Gastrocnemius medialis (tissue), 4 donors: ENCODE results near the gene RAB43.

Experiments used
- CTCF ChIP-seq, 5 experiments: fragments of 450-650 bp in 3 of 5; fragments of 200-600 bp in 2 of 5; sonication (generic) in 2 of 5; IDR thresholded peaks in 4 of 5; conservative IDR thresholded peaks in 1 of 5; 1 replicate in 4 of 5; 2 replicates in 1 of 5; pipeline ENCODE4 v1.5.1; 2016 to 2019; ENCODE audit warnings: antibody characterized with exemption in 5 of 5, mild to moderate bottlenecking in 3 of 5, moderate library complexity in 3 of 5
- POLR2A ChIP-seq, 2 donors: fragments of 450-650 bp; IDR thresholded peaks; one replicate each; pipeline ENCODE4 v1.6.1; 2017; ENCODE audit warnings: antibody characterized with exemption in 2 of 2, mild to moderate bottlenecking in 2 of 2, moderate library complexity in 2 of 2

GRCh38 chr3:129059311-129059958 lies 62.2 kb downstream of the RAB43 start:
- TF ChIP-seq CTCF (IDR thresholded peaks at IDR 0.05 in 4 of 5, conservative IDR thresholded peaks at IDR 0.05 in 1 of 5) = no peak
- no peak for TF ChIP-seq POLR2A (IDR thresholded peaks at IDR 0.05)
